Panc1 (cell line): ENCODE measurements around the gene SSH2. TPM values are rescaled to one million over a fixed set of nuclear protein-coding genes. Genes with fewer than 3 reads are reported as not detected.
"Not testable (repeated sequence)": the region's sequence is repeated elsewhere in the genome, so short reads cannot be mapped to it uniquely, and the experiment has no call there.

Experiments used
- ATAC-seq: fragments of 200-7000 bp; cut with Tn5 transposase; 2 replicates; pipeline ENCODE4 v1.9.1; 2020; ENCODE audit warnings: mild to moderate bottlenecking, moderate library complexity
- BruUV-seq: library from RNA; stranded (reverse); fragments of 400-500 nt; replicated peaks from 2 replicates; lab custom pipeline; 2021; lab: Mats Ljungman, UMichigan
- CTCF ChIA-PET: fragments of 300-600 bp; sonication (Branson Sonifier 250); formaldehyde crosslinking; loops from one replicate; lab custom pipeline; 2022; ENCODE audit warnings: antibody characterized with exemption; lab: Charles Lee
- POLR2A ChIA-PET: fragments of 300-600 bp; sonication (Branson Sonifier 250); formaldehyde crosslinking; loops from one replicate; lab custom pipeline; 2022; ENCODE audit warnings: antibody characterized with exemption; lab: Charles Lee
- DNase-seq: peaks from one replicate; pipeline ENCODE4 v3.0.0-alpha.2; 2010; ENCODE audit warnings: low read depth, low spot score
- H3K27ac ChIP-seq: 2 replicates; pipeline ENCODE4 v1.5.1; 2011; ENCODE audit warnings: mild to moderate bottlenecking, low read length, inconsistent platforms
- H3K27me3 ChIP-seq: fragments of 200-500 bp; sonication (Bioruptor generic); 2 replicates; pipeline ENCODE4 v1.6.0; 2014; ENCODE audit warnings: low read length, inconsistent platforms; ENCODE audit not compliant: control insufficient read depth, insufficient read depth
- H3K36me3 ChIP-seq: fragments of 200-500 bp; sonication (Bioruptor generic); 2 replicates; pipeline ENCODE4 v1.5.1; 2014; ENCODE audit warnings: inconsistent platforms, mild to moderate bottlenecking, low read length, moderate library complexity; ENCODE audit not compliant: control insufficient read depth, insufficient read depth
- H3K4me1 ChIP-seq: 2 replicates; pipeline ENCODE4 v1.5.1; 2011; ENCODE audit warnings: inconsistent platforms, mild to moderate bottlenecking, low read length, moderate library complexity; ENCODE audit not compliant: control insufficient read depth, insufficient read depth
- H3K4me3 ChIP-seq, 2 experiments: 2 replicates each; pipeline ENCODE4 v1.5.1; 2011 to 2012; ENCODE audit warnings: low read depth in 2 of 2, low read length in 2 of 2, mild to moderate bottlenecking in 2 of 2, inconsistent platforms in 1 of 2, moderate library complexity in 1 of 2
- H3K9me3 ChIP-seq: fragments of 200-500 bp; sonication (Bioruptor generic); 2 replicates; pipeline ENCODE4 v1.5.1; 2014; ENCODE audit warnings: low read depth, mild to moderate bottlenecking, inconsistent platforms, low read length, moderate library complexity; ENCODE audit not compliant: control insufficient read depth, insufficient read depth
- CTCF ChIP-seq: fragments of 450-650 bp; IDR thresholded peaks from 2 replicates; pipeline ENCODE4 v1.5.1; 2017; ENCODE audit warnings: mild to moderate bottlenecking
- POLR2AphosphoS5 ChIP-seq: IDR thresholded peaks from 2 replicates; pipeline ENCODE4 v1.6.1; 2012; ENCODE audit warnings: mild to moderate bottlenecking, low read depth, low read length, moderate library complexity
- REST ChIP-seq, 2 experiments: IDR thresholded peaks; 2 replicates each; pipeline ENCODE4 v1.6.1; 2011 to 2012; ENCODE audit warnings: low read depth in 2 of 2, control low read depth in 1 of 2, low read length in 1 of 2, mild to moderate bottlenecking in 1 of 2, moderate library complexity in 1 of 2; ENCODE audit not compliant: insufficient read depth in 1 of 2
- SIN3A ChIP-seq: IDR thresholded peaks from 2 replicates; pipeline ENCODE4 v1.6.1; 2012; ENCODE audit warnings: low read depth, mild to moderate bottlenecking, low read length, moderate library complexity, borderline replicate concordance; ENCODE audit not compliant: insufficient read depth
- TCF7L2 ChIP-seq: IDR thresholded peaks from 2 replicates; pipeline ENCODE4 v1.6.1; 2011; ENCODE audit warnings: mild to moderate bottlenecking, low read depth, low read length, inconsistent platforms
- in situ Hi-C: cut with HindIII; loops from 2 replicates; pipeline ENCODE4 v1.10.0; 2016; ENCODE audit warnings: low sequenced_read_pairs, low pct_unique_long_range_greater_than_20kb
- intact Hi-C: fragments of 100-400 bp; cut with micrococcal nuclease; formaldehyde crosslinking; loops from one replicate; pipeline ENCODE4 v1.10.0; 2022; ENCODE audit not compliant: unreplicated experiment
- total RNA-seq: library from RNA; stranded (reverse); gene quantifications from one replicate; pipeline ENCODE4 v1.2.1, GENCODE V29; 2021; ENCODE audit not compliant: unreplicated experiment

Gene SSH2
- total RNA-seq, 1 experiment from 2014 or later: 30.6 TPM

- no peaks in the 10 kb centered on the region for H3K4me1 ChIP-seq
- in situ Hi-C loops: no loop called here
These were observed 67.9 kb downstream of the SSH2 start for GRCh38 chr17:29862127-29862526.

GRCh38 chr17:29859445-29859844 is 70.6 kb downstream of the SSH2 start:
- intact Hi-C loops, DNase-seq, POLR2A ChIA-PET, in situ Hi-C loops, BruUV-seq, H3K27ac ChIP-seq, H3K9me3 ChIP-seq, H3K36me3 ChIP-seq, H3K27me3 ChIP-seq, H3K4me1 ChIP-seq, ATAC-seq, H3K4me3 ChIP-seq: not testable (repeated sequence)
- CTCF ChIA-PET: interaction anchor here (0.7 kb wide), 1 partner anchor 21 kb away, joined by 7 read pairs; no protein-coding TSS in a partner anchor

More at GRCh38 chr17:29862127-29862526, 67.9 kb downstream of the SSH2 start:
- BruUV-seq: no TSS peak
- ChIA-PET CTCF (no interaction called here), POLR2A (no interaction called here)
- ATAC-seq: no peak
- Histone ChIP-seq H3K27ac (no peak overlapping the region), H3K9me3 (no peaks in the 10 kb centered on the region), H3K36me3 (no peaks in the 10 kb centered on the region), H3K27me3 (no peaks in the 10 kb centered on the region), H3K4me3 (no peak overlapping the region)
- no peak for DNase-seq
- intact Hi-C loops: no loop called here
- TF ChIP-seq REST (IDR thresholded peaks at IDR 0.05; ENCODE audit: insufficient read depth in 1 of 2, low read depth in 2 of 2, low read length in 1 of 2): no peak
- TF ChIP-seq SIN3A: no peak
- TF ChIP-seq POLR2AphosphoS5: no peak
- no peak for TF ChIP-seq TCF7L2
- TF ChIP-seq CTCF: no peak

- ChIA-PET CTCF (no interaction called here), POLR2A (no interaction called here)
- Histone ChIP-seq H3K9me3 (no peaks in the 10 kb centered on the region), H3K36me3 (no peaks in the 10 kb centered on the region), H3K4me3 (no peak overlapping the region), H3K27ac (no peak overlapping the region), H3K4me1 (no peaks in the 10 kb centered on the region), H3K27me3 (no peaks in the 10 kb centered on the region)
- DNase-seq (no peak), ATAC-seq (no peak)
- in situ Hi-C loops (no loop called here), intact Hi-C loops (no loop called here)
- BruUV-seq: no TSS peak
- TF ChIP-seq POLR2AphosphoS5: no peak
- no peak for TF ChIP-seq SIN3A
- TF ChIP-seq TCF7L2: no peak
- no peak for TF ChIP-seq CTCF
- TF ChIP-seq REST (IDR thresholded peaks at IDR 0.05; ENCODE audit: insufficient read depth in 1 of 2, low read depth in 2 of 2, low read length in 1 of 2): no peak
These were observed 72.2 kb downstream of the SSH2 start for GRCh38 chr17:29857823-29858222.
